Hepatocyte (in vitro differentiated cells): ENCODE results near the gene GYS1.

Experiments used
- EZH2phosphoT487 ChIP-seq: fragments of 200-600 bp; sonication (generic); IDR thresholded peaks from one replicate; pipeline ENCODE4 v1.6.1; 2018; ENCODE audit warnings: antibody characterized with exemption, mild to moderate bottlenecking, low read depth, moderate library complexity; ENCODE audit not compliant: unreplicated experiment, severe bottlenecking
- TF ChIP-seq, protein P1 (sequence below): fragments of 200-600 bp; sonication (generic); IDR thresholded peaks from 2 replicates; pipeline ENCODE4 v1.5.1; 2016; ENCODE audit warnings: antibody characterized with exemption, mild to moderate bottlenecking; ENCODE audit not compliant: poor library complexity

DNA sequence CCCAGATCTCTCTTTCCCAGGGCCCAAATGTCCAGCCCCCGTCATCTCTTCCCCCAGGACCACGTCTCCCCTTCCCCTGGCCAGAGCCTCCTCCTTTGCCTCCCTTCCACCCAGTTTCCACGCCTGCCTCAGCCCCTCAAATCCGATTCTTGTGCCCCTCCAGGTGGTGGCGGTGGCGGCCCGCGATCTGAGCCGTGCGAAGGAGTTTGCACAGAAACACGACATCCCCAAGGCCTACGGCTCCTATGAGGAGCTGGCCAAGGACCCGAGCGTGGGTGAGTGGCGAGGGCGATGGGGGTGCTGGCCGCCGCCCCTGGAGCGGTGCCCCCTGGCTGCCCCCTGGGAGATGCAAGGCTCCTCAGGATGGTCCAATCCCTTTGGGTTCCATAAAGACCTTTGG lies 58.3 kb downstream of the GYS1 start:
- no peak for TF ChIP-seq EZH2phosphoT487
- TF ChIP-seq, protein P1, sequence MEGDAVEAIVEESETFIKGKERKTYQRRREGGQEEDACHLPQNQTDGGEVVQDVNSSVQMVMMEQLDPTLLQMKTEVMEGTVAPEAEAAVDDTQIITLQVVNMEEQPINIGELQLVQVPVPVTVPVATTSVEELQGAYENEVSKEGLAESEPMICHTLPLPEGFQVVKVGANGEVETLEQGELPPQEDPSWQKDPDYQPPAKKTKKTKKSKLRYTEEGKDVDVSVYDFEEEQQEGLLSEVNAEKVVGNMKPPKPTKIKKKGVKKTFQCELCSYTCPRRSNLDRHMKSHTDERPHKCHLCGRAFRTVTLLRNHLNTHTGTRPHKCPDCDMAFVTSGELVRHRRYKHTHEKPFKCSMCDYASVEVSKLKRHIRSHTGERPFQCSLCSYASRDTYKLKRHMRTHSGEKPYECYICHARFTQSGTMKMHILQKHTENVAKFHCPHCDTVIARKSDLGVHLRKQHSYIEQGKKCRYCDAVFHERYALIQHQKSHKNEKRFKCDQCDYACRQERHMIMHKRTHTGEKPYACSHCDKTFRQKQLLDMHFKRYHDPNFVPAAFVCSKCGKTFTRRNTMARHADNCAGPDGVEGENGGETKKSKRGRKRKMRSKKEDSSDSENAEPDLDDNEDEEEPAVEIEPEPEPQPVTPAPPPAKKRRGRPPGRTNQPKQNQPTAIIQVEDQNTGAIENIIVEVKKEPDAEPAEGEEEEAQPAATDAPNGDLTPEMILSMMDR: no peak
